K562 (cell line): ENCODE measurements around the gene MICU1. TPM values are rescaled to one million over a fixed set of nuclear protein-coding genes. Genes with fewer than 3 reads are reported as not detected.

Experiments used
- ATF7 ChIP-seq: fragments of 450-650 bp; IDR thresholded peaks from 2 replicates; pipeline ENCODE4 v1.7.1; 2014; ENCODE audit warnings: mild to moderate bottlenecking, moderate library complexity
- CREM ChIP-seq: IDR thresholded peaks from 2 replicates; pipeline ENCODE4 v1.6.1; 2014; ENCODE audit warnings: antibody characterized with exemption, low read depth
- MEF2D ChIP-seq: conservative IDR thresholded peaks from 2 replicates; pipeline ENCODE4 v1.6.1; 2016; ENCODE audit warnings: low read depth, missing genetic modification characterization, missing compliant biosample characterization
- POLR2G ChIP-seq: fragments of 200-400 bp; formaldehyde crosslinking; IDR thresholded peaks from 2 replicates; pipeline ENCODE4 v1.6.1; 2017; ENCODE audit warnings: low read depth, mild to moderate bottlenecking, antibody characterized with exemption, low read length, moderate library complexity
- SPI1 ChIP-seq: IDR thresholded peaks from 2 replicates; pipeline ENCODE4 v1.6.1; 2011; ENCODE audit warnings: low read depth, low read length, control low read depth, borderline replicate concordance
- ZNF124 ChIP-seq: sonication (generic); formaldehyde crosslinking; IDR thresholded peaks from 2 replicates; pipeline ENCODE4 v1.8.1; 2022; ENCODE audit warnings: missing genetic modification reagents
- polyA plus RNA-seq, 8 experiments: library from polyadenylated mRNA; depleted of rRNA in 4 of 8; stranded (reverse) in 5 of 8; unstranded in 3 of 8; fragments of >200 nt; fragmentation: Nextera tagmentation in 2 of 8; fragmentation: Illumina TruSeq in 1 of 8; extraction: Ambion mirVana in 2 of 8; extraction: Trizol in 1 of 8; gene quantifications; 2 replicates each; pipeline versions ENCODE4 v1.2.1 to v1.2.3, GENCODE V29; 2011 to 2014; ENCODE audit warnings: inconsistent platforms in 1 of 8, missing spikeins in 1 of 8
- total RNA-seq, 7 experiments: library from RNA; depleted of rRNA in 6 of 7; stranded (reverse); fragments of >200 nt in 6 of 7; fragmentation: Illumina TruSeq in 2 of 7; extraction: Trizol in 2 of 7; gene quantifications; 2 replicates each; pipeline versions ENCODE4 v1.2.1 to v1.2.3, GENCODE V29; 2011 to 2021; ENCODE audit warnings: low replicate concordance in 1 of 7
- TF ChIP-seq, protein P1 (sequence below): sonication (generic); formaldehyde crosslinking; IDR thresholded peaks from 2 replicates; pipeline ENCODE4 v1.8.1; 2023; ENCODE audit warnings: mild to moderate bottlenecking, missing genetic modification reagents
- TF ChIP-seq, protein P2 (sequence below): sonication (generic); formaldehyde crosslinking; IDR thresholded peaks from 2 replicates; pipeline ENCODE4 v1.8.1; 2023; ENCODE audit warnings: mild to moderate bottlenecking, missing genetic modification reagents
- TF ChIP-seq, protein P3 (sequence below): fragments of 250-450 bp; sonication (Bioruptor Pico); IDR thresholded peaks from 2 replicates; pipeline ENCODE4 v1.5.0; 2022; ENCODE audit warnings: mild to moderate bottlenecking
- TF ChIP-seq, protein P4 (sequence below), 2 experiments: fragments of 450-650 bp in 1 of 2; sonication (generic) in 1 of 2; formaldehyde crosslinking; conservative IDR thresholded peaks; 2 replicates each; pipeline versions ENCODE4 v1.4.0 to v1.8.1; 2020 to 2022; ENCODE audit warnings: mild to moderate bottlenecking in 1 of 2, missing genetic modification reagents in 1 of 2
- TF ChIP-seq, protein P5 (sequence below): fragments of 450-650 bp; IDR thresholded peaks from 2 replicates; pipeline ENCODE4 v1.6.1; 2017; ENCODE audit warnings: antibody characterized with exemption, mild to moderate bottlenecking
- TF ChIP-seq, protein P6 (sequence below): IDR thresholded peaks from 3 replicates; pipeline ENCODE4 v1.6.1; 2011; ENCODE audit warnings: borderline replicate concordance, mild to moderate bottlenecking, moderate library complexity; ENCODE audit not compliant: insufficient read length; ENCODE audit errors: extremely low read depth

MICU1 gene
- total and polyA plus RNA-seq, 9 of the 15 experiments (the other 6 are each of a cell fraction or from before 2014, with no cell fraction given): 29.3 to 76.8 (median 48.4) TPM

DNA sequence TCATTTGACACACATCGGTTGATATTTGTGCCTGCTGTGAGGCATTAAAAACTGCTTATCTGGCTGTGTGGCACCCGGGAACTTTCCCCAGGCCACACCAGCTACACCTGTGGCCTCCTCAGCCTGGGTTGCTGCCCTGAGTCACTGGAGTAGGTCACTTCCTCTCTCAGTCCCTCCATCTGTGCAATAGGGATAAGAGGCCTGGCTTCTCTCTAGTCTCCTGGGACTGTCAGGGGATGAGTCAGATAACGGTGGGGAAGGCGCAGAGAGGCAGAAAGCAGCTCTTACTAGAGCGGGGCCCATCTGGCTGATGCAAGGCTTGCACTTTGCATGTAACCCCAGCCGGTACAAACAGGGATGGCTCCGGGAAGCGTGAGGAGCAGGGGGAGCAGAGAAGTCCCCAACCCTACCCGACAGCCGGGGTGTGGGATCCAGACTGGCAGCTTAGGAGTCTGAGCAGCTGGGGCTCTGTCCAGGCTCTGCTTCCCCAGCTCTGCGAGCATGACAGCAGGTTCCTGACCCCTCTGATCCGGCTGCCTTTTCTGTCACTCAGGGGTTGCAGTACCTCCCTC lies 305.1 kb downstream of the MICU1 start (continued):
- TF ChIP-seq, protein P1, sequence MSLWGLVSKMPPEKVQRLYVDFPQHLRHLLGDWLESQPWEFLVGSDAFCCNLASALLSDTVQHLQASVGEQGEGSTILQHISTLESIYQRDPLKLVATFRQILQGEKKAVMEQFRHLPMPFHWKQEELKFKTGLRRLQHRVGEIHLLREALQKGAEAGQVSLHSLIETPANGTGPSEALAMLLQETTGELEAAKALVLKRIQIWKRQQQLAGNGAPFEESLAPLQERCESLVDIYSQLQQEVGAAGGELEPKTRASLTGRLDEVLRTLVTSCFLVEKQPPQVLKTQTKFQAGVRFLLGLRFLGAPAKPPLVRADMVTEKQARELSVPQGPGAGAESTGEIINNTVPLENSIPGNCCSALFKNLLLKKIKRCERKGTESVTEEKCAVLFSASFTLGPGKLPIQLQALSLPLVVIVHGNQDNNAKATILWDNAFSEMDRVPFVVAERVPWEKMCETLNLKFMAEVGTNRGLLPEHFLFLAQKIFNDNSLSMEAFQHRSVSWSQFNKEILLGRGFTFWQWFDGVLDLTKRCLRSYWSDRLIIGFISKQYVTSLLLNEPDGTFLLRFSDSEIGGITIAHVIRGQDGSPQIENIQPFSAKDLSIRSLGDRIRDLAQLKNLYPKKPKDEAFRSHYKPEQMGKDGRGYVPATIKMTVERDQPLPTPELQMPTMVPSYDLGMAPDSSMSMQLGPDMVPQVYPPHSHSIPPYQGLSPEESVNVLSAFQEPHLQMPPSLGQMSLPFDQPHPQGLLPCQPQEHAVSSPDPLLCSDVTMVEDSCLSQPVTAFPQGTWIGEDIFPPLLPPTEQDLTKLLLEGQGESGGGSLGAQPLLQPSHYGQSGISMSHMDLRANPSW (CRISPR knock-in tag): peak; percentile 98; the same call in 1 of the 2 replicates
- peak; percentile 93 for TF ChIP-seq POLR2G
- TF ChIP-seq, protein P2, sequence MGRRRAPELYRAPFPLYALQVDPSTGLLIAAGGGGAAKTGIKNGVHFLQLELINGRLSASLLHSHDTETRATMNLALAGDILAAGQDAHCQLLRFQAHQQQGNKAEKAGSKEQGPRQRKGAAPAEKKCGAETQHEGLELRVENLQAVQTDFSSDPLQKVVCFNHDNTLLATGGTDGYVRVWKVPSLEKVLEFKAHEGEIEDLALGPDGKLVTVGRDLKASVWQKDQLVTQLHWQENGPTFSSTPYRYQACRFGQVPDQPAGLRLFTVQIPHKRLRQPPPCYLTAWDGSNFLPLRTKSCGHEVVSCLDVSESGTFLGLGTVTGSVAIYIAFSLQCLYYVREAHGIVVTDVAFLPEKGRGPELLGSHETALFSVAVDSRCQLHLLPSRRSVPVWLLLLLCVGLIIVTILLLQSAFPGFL (CRISPR knock-in tag): no peak
- TF ChIP-seq CREM: peak; percentile 97
- peak; percentile 100 for TF ChIP-seq SPI1
- TF ChIP-seq, protein P3, sequence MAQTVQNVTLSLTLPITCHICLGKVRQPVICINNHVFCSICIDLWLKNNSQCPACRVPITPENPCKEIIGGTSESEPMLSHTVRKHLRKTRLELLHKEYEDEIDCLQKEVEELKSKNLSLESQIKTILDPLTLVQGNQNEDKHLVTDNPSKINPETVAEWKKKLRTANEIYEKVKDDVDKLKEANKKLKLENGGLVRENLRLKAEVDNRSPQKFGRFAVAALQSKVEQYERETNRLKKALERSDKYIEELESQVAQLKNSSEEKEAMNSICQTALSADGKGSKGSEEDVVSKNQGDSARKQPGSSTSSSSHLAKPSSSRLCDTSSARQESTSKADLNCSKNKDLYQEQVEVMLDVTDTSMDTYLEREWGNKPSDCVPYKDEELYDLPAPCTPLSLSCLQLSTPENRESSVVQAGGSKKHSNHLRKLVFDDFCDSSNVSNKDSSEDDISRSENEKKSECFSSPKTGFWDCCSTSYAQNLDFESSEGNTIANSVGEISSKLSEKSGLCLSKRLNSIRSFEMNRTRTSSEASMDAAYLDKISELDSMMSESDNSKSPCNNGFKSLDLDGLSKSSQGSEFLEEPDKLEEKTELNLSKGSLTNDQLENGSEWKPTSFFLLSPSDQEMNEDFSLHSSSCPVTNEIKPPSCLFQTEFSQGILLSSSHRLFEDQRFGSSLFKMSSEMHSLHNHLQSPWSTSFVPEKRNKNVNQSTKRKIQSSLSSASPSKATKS (CRISPR knock-in tag): no peak
- TF ChIP-seq, protein P4, sequence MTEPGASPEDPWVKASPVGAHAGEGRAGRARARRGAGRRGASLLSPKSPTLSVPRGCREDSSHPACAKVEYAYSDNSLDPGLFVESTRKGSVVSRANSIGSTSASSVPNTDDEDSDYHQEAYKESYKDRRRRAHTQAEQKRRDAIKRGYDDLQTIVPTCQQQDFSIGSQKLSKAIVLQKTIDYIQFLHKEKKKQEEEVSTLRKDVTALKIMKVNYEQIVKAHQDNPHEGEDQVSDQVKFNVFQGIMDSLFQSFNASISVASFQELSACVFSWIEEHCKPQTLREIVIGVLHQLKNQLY (CRISPR knock-in tag; conservative IDR thresholded peaks at IDR 0.05): 0 out of 4 replicates have a peak, but pooled peaks of 1 of the 2 experiments have one; percentile 61
- TF ChIP-seq ZNF124: no peak
- TF ChIP-seq ATF7: peak; percentile 99
- peak; percentile 87 for TF ChIP-seq MEF2D (tag)
- TF ChIP-seq, protein P5, sequence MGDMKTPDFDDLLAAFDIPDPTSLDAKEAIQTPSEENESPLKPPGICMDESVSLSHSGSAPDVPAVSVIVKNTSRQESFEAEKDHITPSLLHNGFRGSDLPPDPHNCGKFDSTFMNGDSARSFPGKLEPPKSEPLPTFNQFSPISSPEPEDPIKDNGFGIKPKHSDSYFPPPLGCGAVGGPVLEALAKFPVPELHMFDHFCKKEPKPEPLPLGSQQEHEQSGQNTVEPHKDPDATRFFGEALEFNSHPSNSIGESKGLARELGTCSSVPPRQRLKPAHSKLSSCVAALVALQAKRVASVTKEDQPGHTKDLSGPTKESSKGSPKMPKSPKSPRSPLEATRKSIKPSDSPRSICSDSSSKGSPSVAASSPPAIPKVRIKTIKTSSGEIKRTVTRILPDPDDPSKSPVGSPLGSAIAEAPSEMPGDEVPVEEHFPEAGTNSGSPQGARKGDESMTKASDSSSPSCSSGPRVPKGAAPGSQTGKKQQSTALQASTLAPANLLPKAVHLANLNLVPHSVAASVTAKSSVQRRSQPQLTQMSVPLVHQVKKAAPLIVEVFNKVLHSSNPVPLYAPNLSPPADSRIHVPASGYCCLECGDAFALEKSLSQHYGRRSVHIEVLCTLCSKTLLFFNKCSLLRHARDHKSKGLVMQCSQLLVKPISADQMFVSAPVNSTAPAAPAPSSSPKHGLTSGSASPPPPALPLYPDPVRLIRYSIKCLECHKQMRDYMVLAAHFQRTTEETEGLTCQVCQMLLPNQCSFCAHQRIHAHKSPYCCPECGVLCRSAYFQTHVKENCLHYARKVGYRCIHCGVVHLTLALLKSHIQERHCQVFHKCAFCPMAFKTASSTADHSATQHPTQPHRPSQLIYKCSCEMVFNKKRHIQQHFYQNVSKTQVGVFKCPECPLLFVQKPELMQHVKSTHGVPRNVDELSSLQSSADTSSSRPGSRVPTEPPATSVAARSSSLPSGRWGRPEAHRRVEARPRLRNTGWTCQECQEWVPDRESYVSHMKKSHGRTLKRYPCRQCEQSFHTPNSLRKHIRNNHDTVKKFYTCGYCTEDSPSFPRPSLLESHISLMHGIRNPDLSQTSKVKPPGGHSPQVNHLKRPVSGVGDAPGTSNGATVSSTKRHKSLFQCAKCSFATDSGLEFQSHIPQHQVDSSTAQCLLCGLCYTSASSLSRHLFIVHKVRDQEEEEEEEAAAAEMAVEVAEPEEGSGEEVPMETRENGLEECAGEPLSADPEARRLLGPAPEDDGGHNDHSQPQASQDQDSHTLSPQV: peak; percentile 96
- TF ChIP-seq, protein P6, sequence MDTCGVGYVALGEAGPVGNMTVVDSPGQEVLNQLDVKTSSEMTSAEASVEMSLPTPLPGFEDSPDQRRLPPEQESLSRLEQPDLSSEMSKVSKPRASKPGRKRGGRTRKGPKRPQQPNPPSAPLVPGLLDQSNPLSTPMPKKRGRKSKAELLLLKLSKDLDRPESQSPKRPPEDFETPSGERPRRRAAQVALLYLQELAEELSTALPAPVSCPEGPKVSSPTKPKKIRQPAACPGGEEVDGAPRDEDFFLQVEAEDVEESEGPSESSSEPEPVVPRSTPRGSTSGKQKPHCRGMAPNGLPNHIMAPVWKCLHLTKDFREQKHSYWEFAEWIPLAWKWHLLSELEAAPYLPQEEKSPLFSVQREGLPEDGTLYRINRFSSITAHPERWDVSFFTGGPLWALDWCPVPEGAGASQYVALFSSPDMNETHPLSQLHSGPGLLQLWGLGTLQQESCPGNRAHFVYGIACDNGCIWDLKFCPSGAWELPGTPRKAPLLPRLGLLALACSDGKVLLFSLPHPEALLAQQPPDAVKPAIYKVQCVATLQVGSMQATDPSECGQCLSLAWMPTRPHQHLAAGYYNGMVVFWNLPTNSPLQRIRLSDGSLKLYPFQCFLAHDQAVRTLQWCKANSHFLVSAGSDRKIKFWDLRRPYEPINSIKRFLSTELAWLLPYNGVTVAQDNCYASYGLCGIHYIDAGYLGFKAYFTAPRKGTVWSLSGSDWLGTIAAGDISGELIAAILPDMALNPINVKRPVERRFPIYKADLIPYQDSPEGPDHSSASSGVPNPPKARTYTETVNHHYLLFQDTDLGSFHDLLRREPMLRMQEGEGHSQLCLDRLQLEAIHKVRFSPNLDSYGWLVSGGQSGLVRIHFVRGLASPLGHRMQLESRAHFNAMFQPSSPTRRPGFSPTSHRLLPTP: no peak
